GM12878 (cell line): ENCODE measurements around the gene CNTRL. TPM values are rescaled to one million over a fixed set of nuclear protein-coding genes. Genes with fewer than 3 reads are reported as not detected.

ENCODE experiments used
- ATAC-seq: fragments of 200-7000 bp; cut with Tn5 transposase; 3 replicates; pipeline ENCODE4 v1.9.1; 2020; ENCODE audit warnings: mild to moderate bottlenecking, moderate library complexity
- BruUV-seq: library from RNA; stranded (reverse); fragments of 400-500 nt; replicated peaks from 2 replicates; lab custom pipeline; 2021; lab: Mats Ljungman, UMichigan
- CTCF ChIA-PET: fragments of 300-600 bp; sonication (Branson Sonifier 250); formaldehyde crosslinking; extraction: SDS; loops from one replicate; lab custom pipeline; 2021; ENCODE audit warnings: inconsistent platforms; lab: Yijun Ruan, JAX
- POLR2A ChIA-PET: fragments of 350-600 bp; formaldehyde crosslinking; extraction: SDS; loops from one replicate; lab custom pipeline; 2021; ENCODE audit warnings: inconsistent platforms; lab: Charles Lee
- RAD21 ChIA-PET: fragments of 300-600 bp; sonication (Branson Sonifier 250); formaldehyde crosslinking; loops from one replicate; lab custom pipeline; 2023; ENCODE audit warnings: antibody characterized with exemption; ENCODE audit not compliant: unreplicated experiment; lab: Charles Lee
- SMC1A ChIA-PET: fragments of 300-600 bp; sonication (Branson Sonifier 250); formaldehyde crosslinking; loops from one replicate; lab custom pipeline; 2023; ENCODE audit not compliant: unreplicated experiment, uncharacterized antibody; lab: Charles Lee
- DNase-seq: peaks from one replicate; pipeline ENCODE4 v3.0.0-alpha.2; 2011; ENCODE audit warnings: low read depth, low spot score
- FAIRE-seq: peaks from 3 replicates; lab custom pipeline; 2011; peaks lifted over from hg19 to GRCh38; lab: Jason Lieb, UNC
- H2AFZ ChIP-seq: 2 replicates; pipeline ENCODE4 v1.6.0; 2011; ENCODE audit warnings: low read depth, low read length, control low read depth; ENCODE audit not compliant: control insufficient read depth
- H3K27ac ChIP-seq: 2 replicates; pipeline ENCODE4 v1.5.1; 2011; ENCODE audit warnings: control low read depth; ENCODE audit not compliant: control insufficient read depth, insufficient read depth
- H3K27me3 ChIP-seq, 2 experiments: replicated peaks in 1 of 2; 2 replicates each; pipeline versions ENCODE4 v1.6.0 to v1.6.1; 2011; ENCODE audit warnings: low read length in 1 of 2; ENCODE audit not compliant: control insufficient read depth in 2 of 2, insufficient read depth in 2 of 2
- H3K36me3 ChIP-seq, 2 experiments: 2 replicates each; pipeline ENCODE4 v1.5.1; 2011; ENCODE audit warnings: low read length in 1 of 2; ENCODE audit not compliant: control insufficient read depth in 2 of 2, insufficient read depth in 2 of 2
- H3K4me1 ChIP-seq: 2 replicates; pipeline ENCODE4 v1.6.1; 2011; ENCODE audit warnings: mild to moderate bottlenecking, low read length, moderate library complexity, mixed read lengths; ENCODE audit not compliant: control insufficient read depth, insufficient read depth
- H3K4me2 ChIP-seq: 2 replicates; pipeline ENCODE4 v1.6.0; 2011; ENCODE audit warnings: control low read depth; ENCODE audit not compliant: control insufficient read depth, insufficient read depth
- H3K4me3 ChIP-seq: fragments of 200-600 bp; sonication (generic); 2 replicates; pipeline ENCODE4 v1.5.1; 2016
- H3K79me2 ChIP-seq: 2 replicates; pipeline ENCODE4 v1.6.0; 2011; ENCODE audit warnings: low read length; ENCODE audit not compliant: control insufficient read depth, insufficient read depth
- H3K9ac ChIP-seq: 2 replicates; pipeline ENCODE4 v1.8.0; 2011; ENCODE audit warnings: low read length, control low read depth, mixed read lengths; ENCODE audit not compliant: control insufficient read depth, insufficient read depth
- H3K9me3 ChIP-seq: replicated peaks from 3 replicates; pipeline ENCODE4 v1.5.1; 2011; ENCODE audit warnings: mild to moderate bottlenecking, low read length; ENCODE audit not compliant: control insufficient read depth, insufficient read depth
- H4K20me1 ChIP-seq: 2 replicates; pipeline ENCODE4 v1.6.0; 2011; ENCODE audit not compliant: control insufficient read depth, insufficient read depth
- JUNB ChIP-seq: IDR thresholded peaks from 2 replicates; pipeline ENCODE4 v1.6.1; 2016; ENCODE audit warnings: antibody characterized with exemption, mild to moderate bottlenecking
- KLF5 ChIP-seq: fragments of 450-650 bp; IDR thresholded peaks from 2 replicates; pipeline ENCODE4 v1.6.1; 2014; ENCODE audit warnings: mild to moderate bottlenecking; ENCODE audit not compliant: partially characterized antibody
- MTA2 ChIP-seq: fragments of 450-650 bp; IDR thresholded peaks from 2 replicates; pipeline ENCODE4 v1.6.1; 2016; ENCODE audit warnings: low read depth, mild to moderate bottlenecking, moderate library complexity
- NFIC ChIP-seq: IDR thresholded peaks from 2 replicates; pipeline ENCODE4 v1.6.1; 2012; ENCODE audit warnings: low read depth, mild to moderate bottlenecking, inconsistent platforms, low read length, moderate library complexity
- PML ChIP-seq: IDR thresholded peaks from 2 replicates; pipeline ENCODE4 v1.6.1; 2012; ENCODE audit warnings: low read length, inconsistent platforms
- POLR2AphosphoS5 ChIP-seq: IDR thresholded peaks from 2 replicates; pipeline ENCODE4 v1.6.1; 2011; ENCODE audit warnings: mild to moderate bottlenecking, low read length, inconsistent platforms
- RB1 ChIP-seq: fragments of 450-650 bp; formaldehyde crosslinking; IDR thresholded peaks from 2 replicates; pipeline ENCODE4 v1.6.1; 2017; ENCODE audit warnings: mild to moderate bottlenecking, borderline replicate concordance
- ZNF217 ChIP-seq: fragments of 450-650 bp; IDR thresholded peaks from 2 replicates; pipeline ENCODE4 v1.6.1; 2017; ENCODE audit warnings: antibody characterized with exemption, mild to moderate bottlenecking
- ZNF274 ChIP-seq: IDR thresholded peaks from one replicate; pipeline ENCODE4 v1.8.0; 2011; ENCODE audit not compliant: insufficient read length, insufficient read depth
- ZNF592 ChIP-seq: fragments of 450-650 bp; IDR thresholded peaks from 2 replicates; pipeline ENCODE4 v1.6.1; 2017; ENCODE audit warnings: mild to moderate bottlenecking, moderate library complexity
- WGBS: methylation state at CpG from one replicate; pipeline ENCODE4 v1.1.6; 2016; ENCODE audit warnings: low lambda C conversion rate; ENCODE audit not compliant: insufficient replicate concordance, insufficient coverage; ENCODE audit errors: missing lambda C conversion rate; 5-methylcytosine and 5-hydroxymethylcytosine counted together
- in situ Hi-C: fragments of 300-500 bp; cut with MboI; formaldehyde crosslinking; loops from 9 replicates; pipeline ENCODE4 v1.14.3; 2018; ENCODE audit warnings: mixed read lengths
- intact Hi-C: fragments of 100-400 bp; cut with micrococcal nuclease; formaldehyde crosslinking; loops from one replicate; pipeline ENCODE4 v1.14.2; 2022; ENCODE audit not compliant: unreplicated experiment
- polyA plus RNA-seq, 11 experiments: library from polyadenylated mRNA; depleted of rRNA in 4 of 11; unstranded in 6 of 11; stranded (reverse) in 5 of 11; fragments of >200 nt; fragmentation: Nextera tagmentation in 4 of 11; fragmentation: Illumina TruSeq in 1 of 11; extraction: Ambion mirVana in 4 of 11; extraction: Trizol in 1 of 11; gene quantifications; 1 replicate in 1 of 11; 2 replicates in 10 of 11; pipeline versions ENCODE4 v1.2.1 to v1.2.3, GENCODE V29; 2011 to 2016; ENCODE audit warnings: inconsistent platforms in 2 of 11, missing spikeins in 2 of 11, low read depth in 1 of 11
- total RNA-seq, 4 experiments: library from RNA; depleted of rRNA in 3 of 4; stranded (reverse); fragments of >200 nt in 3 of 4; fragmentation: Illumina TruSeq in 1 of 4; extraction: Trizol in 1 of 4; gene quantifications; 2 replicates each; pipeline versions ENCODE4 v1.2.1 to v1.2.3, GENCODE V29; 2013 to 2021

CNTRL gene
- total and polyA plus RNA-seq, 10 of the 15 experiments (the other 5 are each of a cell fraction or from before 2014, with no cell fraction given) = 20.0 to 65.4 (median 38.8) TPM

- TF ChIP-seq ZNF217 (no peak), JUNB (no peak), NFIC (no peak), ZNF592 (no peak), POLR2AphosphoS5 (peak; percentile 80), ZNF274 (no peak), PML (peak; percentile 72; the same call in 1 of the 2 replicates), RB1 (peak; percentile 100; the same call in 1 of the 2 replicates)
These were observed at the start of gene CNTRL (continued) for GRCh38 chr9:121074370-121075250.

GRCh38 chr9:121026260-121026691 lies 48.5 kb upstream of the CNTRL start:
- 85% methylated on average over 3 of the region's 3 CpGs for WGBS
- H3K27me3 ChIP-seq = no peaks in the 10 kb centered on the region
- no peak overlapping the region for H3K9ac ChIP-seq
- intact Hi-C loops (no loop called here), in situ Hi-C loops (no loop called here)
- H3K4me1 ChIP-seq = no peaks in the 10 kb centered on the region
- no peak for FAIRE-seq
- ChIA-PET POLR2A (no interaction called here), CTCF (no interaction called here), SMC1A (no interaction called here), RAD21 (no interaction called here)
- no peaks in the 10 kb centered on the region for H3K36me3 ChIP-seq
- H2AFZ ChIP-seq = no peak overlapping the region
- H3K27ac ChIP-seq = no peak overlapping the region
- no peak overlapping the region for H3K4me2 ChIP-seq
- no peak for DNase-seq
- no peak overlapping the region for H3K4me3 ChIP-seq
- BruUV-seq = no TSS peak
- no peaks in the 10 kb centered on the region for H3K9me3 ChIP-seq
- no peaks in the 10 kb centered on the region for H3K79me2 ChIP-seq
- no peak for ATAC-seq
- TF ChIP-seq KLF5 = no peak
- TF ChIP-seq MTA2 = no peak
- H4K20me1 ChIP-seq = no peaks in the 10 kb centered on the region
